Measurements from ENCODE around the gene BAHCC1.

The BAHCC1 gene

GRCh38 chr17:81347437-81347836, 47.8 kb upstream of the BAHCC1 start:
- Histone ChIP-seq H3F3A (ENCODE audit: insufficient read depth, low read length) (no peaks in the 10 kb centered on the region), H2AFZ (ENCODE audit: low read length) (no peak overlapping the region), H3K9me3 (ENCODE audit: low read length) (no peaks in the 10 kb centered on the region), H3K4me1 (ENCODE audit: insufficient read depth, low read length, severe bottlenecking) (no peaks in the 10 kb centered on the region), H3K27ac (ENCODE audit: low read depth, low read length, poor library complexity, severe bottlenecking) (no peak overlapping the region), H3K79me2 (ENCODE audit: insufficient read depth, low read length) (no peaks in the 10 kb centered on the region), H4K20me1 (ENCODE audit: insufficient read depth, low read length) (no peaks in the 10 kb centered on the region), H3K4me2 (ENCODE audit: low read length) (no peak overlapping the region), H3K9ac (ENCODE audit: low read length) (no peak overlapping the region), H3K9me2 (ENCODE audit: low read depth, low read length) (no peaks in the 10 kb centered on the region), H3K4me3 (ENCODE audit: low read depth, low read length, poor library complexity, severe bottlenecking) (no peak overlapping the region), H3K27me3 (ENCODE audit: insufficient read depth, low read length) (peaks cover 3% of the 10 kb centered on the region; the same call in 1 of the 2 replicates), H3K36me3 (ENCODE audit: insufficient read depth, low read length) (no peaks in the 10 kb centered on the region)
- TF ChIP-seq CTCF (IDR thresholded peaks at IDR 0.05; ENCODE audit: low read length) (no peak), EZH2 (IDR thresholded peaks at IDR 0.05; ENCODE audit: borderline replicate concordance, low read length) (no peak)

GRCh38 chr17:81348097-81349055, 46.9 kb upstream of the BAHCC1 start:
- Histone ChIP-seq H3K9me2 (ENCODE audit: low read depth, low read length) (no peaks in the 10 kb centered on the region), H2AFZ (ENCODE audit: low read length) (no peak overlapping the region)
- TF ChIP-seq CTCF (IDR thresholded peaks at IDR 0.05; ENCODE audit: low read length) (no peak), EZH2 (IDR thresholded peaks at IDR 0.05; ENCODE audit: borderline replicate concordance, low read length) (no peak)

GRCh38 chr17:81349397-81350319, 45.6 kb upstream of the BAHCC1 start:
- Histone ChIP-seq H3K9ac (ENCODE audit: low read length) (no peak overlapping the region), H4K20me1 (ENCODE audit: insufficient read depth, low read length) (no peaks in the 10 kb centered on the region), H3K9me3 (ENCODE audit: low read length) (no peaks in the 10 kb centered on the region), H3K27me3 (ENCODE audit: insufficient read depth, low read length) (peaks cover 6% of the 10 kb centered on the region; the same call in 1 of the 2 replicates), H3K79me2 (ENCODE audit: insufficient read depth, low read length) (no peaks in the 10 kb centered on the region), H3K4me1 (ENCODE audit: insufficient read depth, low read length, severe bottlenecking) (no peaks in the 10 kb centered on the region), H3K4me3 (ENCODE audit: low read depth, low read length, poor library complexity, severe bottlenecking) (no peak overlapping the region), H3K27ac (ENCODE audit: low read depth, low read length, poor library complexity, severe bottlenecking) (no peak overlapping the region), H2AFZ (ENCODE audit: low read length) (no peak overlapping the region), H3K36me3 (ENCODE audit: insufficient read depth, low read length) (no peaks in the 10 kb centered on the region), H3K4me2 (ENCODE audit: low read length) (no peak overlapping the region), H3F3A (ENCODE audit: insufficient read depth, low read length) (no peaks in the 10 kb centered on the region), H3K9me2 (ENCODE audit: low read depth, low read length) (no peaks in the 10 kb centered on the region)
- TF ChIP-seq EZH2 (IDR thresholded peaks at IDR 0.05; ENCODE audit: borderline replicate concordance, low read length) (no peak), CTCF (IDR thresholded peaks at IDR 0.05; ENCODE audit: low read length) (no peak)

More at GRCh38 chr17:81348097-81349055, 46.9 kb upstream of the BAHCC1 start:
- Histone ChIP-seq H3K79me2 (ENCODE audit: insufficient read depth, low read length) (no peaks in the 10 kb centered on the region), H3K4me1 (ENCODE audit: insufficient read depth, low read length, severe bottlenecking) (no peaks in the 10 kb centered on the region), H3K9ac (ENCODE audit: low read length) (no peak overlapping the region), H3K4me3 (ENCODE audit: low read depth, low read length, poor library complexity, severe bottlenecking) (no peak overlapping the region), H4K20me1 (ENCODE audit: insufficient read depth, low read length) (no peaks in the 10 kb centered on the region), H3F3A (ENCODE audit: insufficient read depth, low read length) (no peaks in the 10 kb centered on the region), H3K9me3 (ENCODE audit: low read length) (no peaks in the 10 kb centered on the region), H3K27ac (ENCODE audit: low read depth, low read length, poor library complexity, severe bottlenecking) (no peak overlapping the region), H3K36me3 (ENCODE audit: insufficient read depth, low read length) (no peaks in the 10 kb centered on the region), H3K4me2 (ENCODE audit: low read length) (no peak overlapping the region), H3K27me3 (ENCODE audit: insufficient read depth, low read length) (peaks cover 3% of the 10 kb centered on the region; the same call in 1 of the 2 replicates)

Data from OCI-LY1 (cell line).